ENCODE data around the gene ENTPD1.

DNA sequence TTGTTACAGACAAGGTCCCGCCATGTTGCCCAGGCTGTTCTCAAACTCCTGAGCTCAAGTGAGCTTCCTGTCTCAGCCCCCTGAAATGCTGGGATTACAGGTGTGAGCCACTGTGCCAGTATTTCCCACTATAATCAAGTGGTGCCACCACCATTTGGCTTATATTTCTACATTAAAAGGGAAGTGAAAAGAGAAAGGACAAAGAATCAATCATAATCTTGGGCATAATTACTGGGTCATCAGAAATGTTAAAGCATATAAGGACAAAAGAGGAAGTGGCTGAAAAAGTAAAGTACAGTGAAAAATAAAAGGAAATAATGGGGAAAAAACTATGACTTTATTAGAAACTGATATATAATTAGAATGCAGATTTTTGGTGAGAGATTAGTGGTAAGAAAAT lies 25.7 kb upstream of the ENTPD1 start:
- TF ChIP-seq, protein P1, sequence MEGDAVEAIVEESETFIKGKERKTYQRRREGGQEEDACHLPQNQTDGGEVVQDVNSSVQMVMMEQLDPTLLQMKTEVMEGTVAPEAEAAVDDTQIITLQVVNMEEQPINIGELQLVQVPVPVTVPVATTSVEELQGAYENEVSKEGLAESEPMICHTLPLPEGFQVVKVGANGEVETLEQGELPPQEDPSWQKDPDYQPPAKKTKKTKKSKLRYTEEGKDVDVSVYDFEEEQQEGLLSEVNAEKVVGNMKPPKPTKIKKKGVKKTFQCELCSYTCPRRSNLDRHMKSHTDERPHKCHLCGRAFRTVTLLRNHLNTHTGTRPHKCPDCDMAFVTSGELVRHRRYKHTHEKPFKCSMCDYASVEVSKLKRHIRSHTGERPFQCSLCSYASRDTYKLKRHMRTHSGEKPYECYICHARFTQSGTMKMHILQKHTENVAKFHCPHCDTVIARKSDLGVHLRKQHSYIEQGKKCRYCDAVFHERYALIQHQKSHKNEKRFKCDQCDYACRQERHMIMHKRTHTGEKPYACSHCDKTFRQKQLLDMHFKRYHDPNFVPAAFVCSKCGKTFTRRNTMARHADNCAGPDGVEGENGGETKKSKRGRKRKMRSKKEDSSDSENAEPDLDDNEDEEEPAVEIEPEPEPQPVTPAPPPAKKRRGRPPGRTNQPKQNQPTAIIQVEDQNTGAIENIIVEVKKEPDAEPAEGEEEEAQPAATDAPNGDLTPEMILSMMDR (IDR thresholded peaks at IDR 0.05): no peak
- TF ChIP-seq EZH2 (IDR thresholded peaks at IDR 0.05): no peak

Data from neural progenitor cell (in vitro differentiated cells).